ENCODE measurements around the gene LRRC17.

The LRRC17 gene

DNA sequence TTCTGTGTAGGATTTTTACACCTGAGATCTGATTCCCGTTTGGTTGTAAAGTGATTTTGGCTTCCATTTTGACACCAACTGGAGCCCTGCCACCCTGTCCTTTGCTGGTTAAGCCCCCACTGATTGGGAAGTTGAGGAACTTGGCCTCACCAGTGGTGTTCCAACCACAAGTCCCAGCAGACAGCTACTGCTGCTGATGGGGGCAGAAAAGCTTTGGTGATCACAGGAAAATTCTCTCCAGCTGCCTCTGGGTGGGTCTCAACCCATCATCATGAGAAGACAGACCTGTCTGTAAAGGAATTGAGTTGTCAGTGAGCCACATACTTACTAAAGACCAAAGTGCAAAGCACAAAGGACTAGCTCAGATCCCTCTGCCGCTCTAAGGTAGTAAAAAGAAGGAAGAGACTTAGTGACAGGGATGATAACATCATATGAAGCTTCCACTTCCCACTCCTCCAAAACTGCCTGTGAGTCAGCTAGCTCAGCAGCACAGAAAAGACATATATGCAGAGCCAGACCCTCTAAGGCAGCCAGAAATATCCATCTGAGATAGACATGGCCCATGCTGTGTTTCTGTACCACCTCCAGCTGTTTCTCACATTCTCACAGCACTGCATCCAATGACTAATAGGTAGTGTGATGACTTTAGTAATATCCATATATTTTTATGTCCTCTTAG lies 22.4 kb upstream of the LRRC17 start:
- H3K4me3 ChIP-seq (ENCODE audit: low read depth, low read length) = no peak overlapping the region
- TF ChIP-seq, protein P1, sequence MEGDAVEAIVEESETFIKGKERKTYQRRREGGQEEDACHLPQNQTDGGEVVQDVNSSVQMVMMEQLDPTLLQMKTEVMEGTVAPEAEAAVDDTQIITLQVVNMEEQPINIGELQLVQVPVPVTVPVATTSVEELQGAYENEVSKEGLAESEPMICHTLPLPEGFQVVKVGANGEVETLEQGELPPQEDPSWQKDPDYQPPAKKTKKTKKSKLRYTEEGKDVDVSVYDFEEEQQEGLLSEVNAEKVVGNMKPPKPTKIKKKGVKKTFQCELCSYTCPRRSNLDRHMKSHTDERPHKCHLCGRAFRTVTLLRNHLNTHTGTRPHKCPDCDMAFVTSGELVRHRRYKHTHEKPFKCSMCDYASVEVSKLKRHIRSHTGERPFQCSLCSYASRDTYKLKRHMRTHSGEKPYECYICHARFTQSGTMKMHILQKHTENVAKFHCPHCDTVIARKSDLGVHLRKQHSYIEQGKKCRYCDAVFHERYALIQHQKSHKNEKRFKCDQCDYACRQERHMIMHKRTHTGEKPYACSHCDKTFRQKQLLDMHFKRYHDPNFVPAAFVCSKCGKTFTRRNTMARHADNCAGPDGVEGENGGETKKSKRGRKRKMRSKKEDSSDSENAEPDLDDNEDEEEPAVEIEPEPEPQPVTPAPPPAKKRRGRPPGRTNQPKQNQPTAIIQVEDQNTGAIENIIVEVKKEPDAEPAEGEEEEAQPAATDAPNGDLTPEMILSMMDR (IDR thresholded peaks at IDR 0.05; ENCODE audit: low read depth, low read length, missing control alignments) = no peak
- DNase-seq (ENCODE audit: low read depth) = peak; percentile 96
- in situ Hi-C loops (cut with HindIII; ENCODE audit: low sequenced_read_pairs) = loop anchor here (5.0 kb wide), 1 partner anchor 52 kb away; no protein-coding TSS in a partner anchor

GRCh38 chr7:102890971-102891692 lies 21.7 kb upstream of the LRRC17 start:
- no peak overlapping the region for H3K4me3 ChIP-seq (ENCODE audit: low read depth, low read length)
- in situ Hi-C loops (cut with HindIII; ENCODE audit: low sequenced_read_pairs) = loop anchor here (5.0 kb wide), 1 partner anchor 51 kb away; no protein-coding TSS in a partner anchor
- no peak for DNase-seq (ENCODE audit: low read depth)
- TF ChIP-seq, protein P1 (IDR thresholded peaks at IDR 0.05; ENCODE audit: low read depth, low read length, missing control alignments) = no peak

GRCh38 chr7:102891693-102892261 lies 21.0 kb upstream of the LRRC17 start:
- in situ Hi-C loops (cut with HindIII; ENCODE audit: low sequenced_read_pairs) = loop anchor here (5.0 kb wide), 1 partner anchor 51 kb away; no protein-coding TSS in a partner anchor
- TF ChIP-seq, protein P1 (IDR thresholded peaks at IDR 0.05; ENCODE audit: low read depth, low read length, missing control alignments) = no peak
- peak; percentile 92 for DNase-seq (ENCODE audit: low read depth)
- H3K4me3 ChIP-seq (ENCODE audit: low read depth, low read length) = no peak overlapping the region

- no peak overlapping the region for H3K4me3 ChIP-seq (ENCODE audit: low read depth, low read length)
- no peak for DNase-seq (ENCODE audit: low read depth)
- TF ChIP-seq, protein P1 (IDR thresholded peaks at IDR 0.05; ENCODE audit: low read depth, low read length, missing control alignments) = no peak
- in situ Hi-C loops (cut with HindIII; ENCODE audit: low sequenced_read_pairs) = loop anchor here (5.0 kb wide), 1 partner anchor 50 kb away; no protein-coding TSS in a partner anchor
These were observed 20.0 kb upstream of the LRRC17 start for GRCh38 chr7:102892631-102893278.

- in situ Hi-C loops (cut with HindIII; ENCODE audit: low sequenced_read_pairs) = no loop called here
- TF ChIP-seq, protein P1 (IDR thresholded peaks at IDR 0.05; ENCODE audit: low read depth, low read length, missing control alignments) = no peak
- no peak for DNase-seq (ENCODE audit: low read depth)
- H3K4me3 ChIP-seq (ENCODE audit: low read depth, low read length) = no peak overlapping the region
These were observed 17.2 kb upstream of the LRRC17 start for GRCh38 chr7:102895602-102896001.

- in situ Hi-C loops (cut with HindIII; ENCODE audit: low sequenced_read_pairs) = no loop called here
- DNase-seq (ENCODE audit: low read depth) = no peak
These were observed 16.2 kb upstream of the LRRC17 start for GRCh38 chr7:102896585-102896984.

More at GRCh38 chr7:102896585-102896984, 16.2 kb upstream of the LRRC17 start:
- H3K4me3 ChIP-seq (ENCODE audit: low read depth, low read length) = no peak overlapping the region
- TF ChIP-seq, protein P1 (IDR thresholded peaks at IDR 0.05; ENCODE audit: low read depth, low read length, missing control alignments) = no peak
